Stimulated activated CD4-positive, alpha-beta T cell treated with anti-CD3 and anti-CD28 coated beads, Interleukin-4, amount 100 ng/mL, for 24 hours (primary cell): ENCODE results near the gene SP100.

Source experiments
- DNase-seq: peaks from one replicate; pipeline ENCODE4 v3.0.0-alpha.2; 2020

The SP100 gene

GRCh38 chr2:230564805-230565779 is 149.1 kb downstream of the SP100 start:
- no peak for DNase-seq

GRCh38 chr2:230569298-230569697 is 153.3 kb downstream of the SP100 start:
- no peak for DNase-seq

- no peak for DNase-seq
Observed at GRCh38 chr2:230570987-230571386, 155.0 kb downstream of the SP100 start.

GRCh38 chr2:230575642-230576324 is 159.8 kb downstream of the SP100 start:
- DNase-seq, result no peak

GRCh38 chr2:230577114-230577513 is 161.1 kb downstream of the SP100 start:
- no peak for DNase-seq

GRCh38 chr2:230578106-230578505 is 162.1 kb downstream of the SP100 start:
- no peak for DNase-seq

GRCh38 chr2:230582851-230583283 is 166.9 kb downstream of the SP100 start:
- DNase-seq, result peak; percentile 34

- no peak for DNase-seq
Observed at GRCh38 chr2:230583581-230583980, 167.6 kb downstream of the SP100 start.

GRCh38 chr2:230586328-230586982 is 170.5 kb downstream of the SP100 start:
- DNase-seq, result no peak

- DNase-seq, result no peak
Observed at GRCh38 chr2:230589025-230589424, 173.0 kb downstream of the SP100 start.

- peak; percentile 44 for DNase-seq
Observed at GRCh38 chr2:230589497-230590015, 173.6 kb downstream of the SP100 start.

GRCh38 chr2:230590333-230590732 is 174.3 kb downstream of the SP100 start:
- no peak for DNase-seq

- no peak for DNase-seq
Observed at GRCh38 chr2:230591850-230592249, 175.8 kb downstream of the SP100 start.

- DNase-seq, result no peak
Observed at GRCh38 chr2:230592775-230593174, 176.8 kb downstream of the SP100 start.
